Measurements from ENCODE around the gene BANP.

Gene BANP

DNA sequence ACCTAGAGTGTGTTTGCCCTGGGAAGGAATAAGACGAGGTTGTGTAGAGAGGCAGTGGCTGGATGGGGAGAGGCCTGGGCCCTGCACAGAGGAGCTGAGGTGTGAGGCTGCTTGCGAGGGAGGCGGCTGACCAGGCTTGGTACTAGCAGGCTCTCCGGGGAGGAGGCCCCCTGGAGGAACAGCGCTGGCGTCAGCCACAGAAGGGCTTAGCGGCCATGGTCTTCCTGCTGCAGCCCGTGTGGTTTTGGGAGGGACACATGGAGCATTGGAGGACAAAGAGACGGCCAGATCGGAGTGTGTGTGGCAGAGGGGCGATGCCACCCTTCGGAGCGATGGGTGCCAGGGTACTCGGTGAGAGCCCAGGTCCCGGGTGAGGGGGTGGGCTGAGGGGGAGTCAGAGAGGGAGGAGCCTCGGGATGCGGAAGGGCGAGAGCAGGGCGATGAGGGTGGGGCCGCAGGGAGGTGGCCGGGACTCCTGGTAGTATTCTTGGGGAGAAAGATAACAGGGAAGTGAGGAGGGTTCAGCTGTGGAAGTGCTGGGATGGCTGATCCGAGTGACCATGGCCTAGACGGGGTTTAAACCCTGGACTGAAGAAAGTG lies 8.3 kb downstream of the BANP start:
- TF ChIP-seq, protein P1, sequence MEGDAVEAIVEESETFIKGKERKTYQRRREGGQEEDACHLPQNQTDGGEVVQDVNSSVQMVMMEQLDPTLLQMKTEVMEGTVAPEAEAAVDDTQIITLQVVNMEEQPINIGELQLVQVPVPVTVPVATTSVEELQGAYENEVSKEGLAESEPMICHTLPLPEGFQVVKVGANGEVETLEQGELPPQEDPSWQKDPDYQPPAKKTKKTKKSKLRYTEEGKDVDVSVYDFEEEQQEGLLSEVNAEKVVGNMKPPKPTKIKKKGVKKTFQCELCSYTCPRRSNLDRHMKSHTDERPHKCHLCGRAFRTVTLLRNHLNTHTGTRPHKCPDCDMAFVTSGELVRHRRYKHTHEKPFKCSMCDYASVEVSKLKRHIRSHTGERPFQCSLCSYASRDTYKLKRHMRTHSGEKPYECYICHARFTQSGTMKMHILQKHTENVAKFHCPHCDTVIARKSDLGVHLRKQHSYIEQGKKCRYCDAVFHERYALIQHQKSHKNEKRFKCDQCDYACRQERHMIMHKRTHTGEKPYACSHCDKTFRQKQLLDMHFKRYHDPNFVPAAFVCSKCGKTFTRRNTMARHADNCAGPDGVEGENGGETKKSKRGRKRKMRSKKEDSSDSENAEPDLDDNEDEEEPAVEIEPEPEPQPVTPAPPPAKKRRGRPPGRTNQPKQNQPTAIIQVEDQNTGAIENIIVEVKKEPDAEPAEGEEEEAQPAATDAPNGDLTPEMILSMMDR (IDR thresholded peaks at IDR 0.05; ENCODE audit: low read depth, low read length) = no peak
- H3K4me3 ChIP-seq (ENCODE audit: low read depth, low read length) = no peak overlapping the region
- no peak for DNase-seq (ENCODE audit: low read depth, low spot score)
- in situ Hi-C loops (cut with HindIII; ENCODE audit: low sequenced_read_pairs) = no loop called here

DNA sequence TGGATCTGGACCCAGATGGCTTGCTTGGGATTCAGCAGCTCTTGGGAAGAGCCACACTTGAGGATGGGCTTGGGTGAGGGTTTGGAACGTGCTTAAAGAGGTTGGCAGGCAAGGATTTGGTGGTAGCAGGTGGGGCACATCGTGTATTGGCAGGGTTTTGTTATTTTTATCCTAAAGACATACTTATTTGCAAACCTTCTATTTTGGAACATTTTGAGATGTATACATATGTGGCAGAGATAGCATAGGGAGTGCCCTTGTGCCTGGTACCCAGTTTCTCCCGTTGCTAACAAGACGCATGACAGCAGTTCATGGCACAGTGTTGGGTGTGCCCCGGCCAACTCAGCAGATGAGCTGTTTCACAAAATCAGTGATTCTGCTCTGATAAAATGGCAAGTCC lies 9.1 kb downstream of the BANP start:
- TF ChIP-seq, protein P1 (IDR thresholded peaks at IDR 0.05; ENCODE audit: low read depth, low read length) = no peak
- in situ Hi-C loops (cut with HindIII; ENCODE audit: low sequenced_read_pairs) = no loop called here
- H3K4me3 ChIP-seq (ENCODE audit: low read depth, low read length) = no peak overlapping the region
- DNase-seq (ENCODE audit: low read depth, low spot score) = no peak

DNA sequence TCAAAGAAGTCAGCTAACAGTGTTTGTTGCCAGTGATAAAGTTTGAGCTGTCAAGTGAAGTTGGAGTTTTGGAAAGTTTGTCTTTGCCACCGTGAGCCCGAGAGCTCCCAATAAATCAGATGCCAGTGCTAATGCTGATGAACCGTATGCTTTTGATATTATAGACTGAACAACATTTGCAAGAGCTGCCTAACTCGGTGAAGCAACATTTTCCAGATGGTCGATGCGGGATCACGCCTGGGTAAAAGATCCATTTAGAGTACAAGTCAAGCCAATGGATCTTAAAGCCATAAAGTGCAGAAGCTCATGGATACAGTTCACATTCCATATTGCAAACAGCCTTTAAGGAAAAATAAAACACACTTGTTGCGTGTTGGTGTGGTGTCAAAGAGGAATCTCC lies 9.6 kb downstream of the BANP start:
- TF ChIP-seq, protein P1 (IDR thresholded peaks at IDR 0.05; ENCODE audit: low read depth, low read length) = no peak

DNA sequence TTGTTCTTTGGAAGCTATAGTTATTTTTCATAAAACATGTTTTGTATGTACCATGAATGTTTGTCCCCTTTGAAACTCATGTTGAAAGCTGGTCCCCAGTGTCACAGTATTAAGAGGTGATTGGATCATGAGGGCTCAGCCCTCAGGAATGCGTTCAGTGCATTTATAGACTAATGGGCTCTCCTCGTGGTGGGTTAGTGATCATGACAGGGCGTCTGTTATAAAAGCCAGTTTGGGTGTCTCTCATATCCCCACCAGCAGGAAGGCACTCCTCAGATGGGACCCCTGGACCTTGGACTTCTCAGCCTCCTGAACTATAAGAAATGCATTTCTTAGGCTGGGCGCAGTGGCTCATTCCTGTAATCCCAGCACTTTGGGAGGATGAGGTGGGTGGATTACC lies 10.4 kb downstream of the BANP start:
- TF ChIP-seq, protein P1 (IDR thresholded peaks at IDR 0.05; ENCODE audit: low read depth, low read length) = no peak
- in situ Hi-C loops (cut with HindIII; ENCODE audit: low sequenced_read_pairs) = no loop called here
- no peak overlapping the region for H3K4me3 ChIP-seq (ENCODE audit: low read depth, low read length)
- no peak for DNase-seq (ENCODE audit: low read depth, low spot score)

More for the DNA sequence above, 9.6 kb downstream of the BANP start:
- in situ Hi-C loops (cut with HindIII; ENCODE audit: low sequenced_read_pairs) = no loop called here
- H3K4me3 ChIP-seq (ENCODE audit: low read depth, low read length) = no peak overlapping the region
- no peak for DNase-seq (ENCODE audit: low read depth, low spot score)

DNA sequence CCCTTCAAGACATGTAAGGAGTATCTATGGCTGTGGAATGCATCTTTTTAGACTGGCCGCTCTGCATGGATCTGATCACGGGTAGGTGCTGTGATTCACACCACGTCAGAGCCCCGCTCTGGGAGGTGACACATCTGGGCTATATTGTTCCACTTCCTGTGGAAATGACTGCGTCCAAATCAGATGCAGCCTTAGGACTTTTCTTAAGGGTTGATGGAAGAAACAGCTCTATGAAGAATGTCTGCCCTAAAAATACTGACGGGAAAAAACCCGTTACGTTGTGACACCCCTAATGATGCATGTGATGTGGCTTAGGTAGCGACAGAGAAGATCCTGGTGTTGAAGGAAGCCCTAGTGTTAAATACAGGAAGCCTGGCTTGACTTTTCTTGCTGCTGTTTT lies 12.2 kb downstream of the BANP start:
- in situ Hi-C loops (cut with HindIII; ENCODE audit: low sequenced_read_pairs) = no loop called here
- H3K4me3 ChIP-seq (ENCODE audit: low read depth, low read length) = no peak overlapping the region
- DNase-seq (ENCODE audit: low read depth, low spot score) = peak; percentile 87
- TF ChIP-seq, protein P1 (IDR thresholded peaks at IDR 0.05; ENCODE audit: low read depth, low read length) = no peak

DNA sequence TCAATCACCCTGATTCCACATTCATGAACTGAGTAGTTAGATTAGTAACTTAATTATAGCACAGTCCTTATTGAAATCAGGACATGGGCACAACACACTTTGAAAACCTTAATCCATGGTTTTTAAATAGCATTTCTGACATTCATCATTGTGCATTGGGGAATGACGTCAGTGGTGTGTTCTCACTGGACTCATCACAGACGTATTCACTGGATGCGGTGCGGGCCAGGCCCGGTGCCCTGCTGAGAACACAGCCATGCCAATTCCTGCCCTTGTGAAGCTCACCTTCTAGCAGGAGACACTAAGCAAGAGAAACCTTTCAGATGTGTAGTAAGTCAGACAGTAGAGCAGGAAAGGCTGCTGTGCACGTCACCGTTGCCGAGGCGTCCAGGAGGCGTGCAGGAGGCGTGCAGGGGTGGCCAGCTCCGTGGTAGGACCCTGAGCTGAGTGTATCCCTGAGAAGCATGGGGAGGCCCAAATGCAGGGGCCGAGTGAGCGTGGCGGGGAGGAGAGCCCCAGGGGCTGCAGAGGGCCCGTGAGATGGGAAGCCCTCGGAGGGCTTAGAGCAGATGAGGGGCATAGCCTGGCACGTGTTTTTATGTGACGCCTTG lies 12.9 kb downstream of the BANP start:
- no peak overlapping the region for H3K4me3 ChIP-seq (ENCODE audit: low read depth, low read length)
- TF ChIP-seq, protein P1 (IDR thresholded peaks at IDR 0.05; ENCODE audit: low read depth, low read length) = no peak
- in situ Hi-C loops (cut with HindIII; ENCODE audit: low sequenced_read_pairs) = no loop called here
- peak; percentile 75 for DNase-seq (ENCODE audit: low read depth, low spot score)
